ENCODE measurements around the gene CCL5. TPM values are rescaled to one million over a fixed set of nuclear protein-coding genes. Genes with fewer than 3 reads are reported as not detected.
A peak's percentile ranks its signal among the peaks of the same experiment; 100 is the strongest.

CCL5 gene
- total RNA-seq, 1 donor from 2014 or later, result 5.3 TPM

GRCh38 chr17:35875072-35875799 is 4.9 kb downstream of the CCL5 start:
- intact Hi-C loops (cut with DNase I), result no loop called here
- ATAC-seq (no peak), DNase-seq (ENCODE audit: low spot score) (no peak)

- ATAC-seq (no peak), DNase-seq (ENCODE audit: low spot score) (no peak)
- intact Hi-C loops (cut with DNase I), result no loop called here
These were observed 7.8 kb downstream of the CCL5 start for GRCh38 chr17:35872196-35872980.

- DNase-seq (ENCODE audit: low spot score) (no peak), ATAC-seq (no peak)
- intact Hi-C loops (cut with DNase I), result no loop called here
These were observed 9.0 kb downstream of the CCL5 start for GRCh38 chr17:35870906-35871819.

- DNase-seq (ENCODE audit: low spot score) (no peak), ATAC-seq (no peak)
- intact Hi-C loops (cut with DNase I), result no loop called here
These were observed 11.4 kb downstream of the CCL5 start, which contains the start of gene HEATR9 for GRCh38 chr17:35868737-35869136. Gene HEATR9, minus strand, starts transcription at chr17:35868891. Its CDS starts 149 bp downstream, at chr17:35868742.

GRCh38 chr17:35867574-35867973 is 12.6 kb downstream of the CCL5 start:
- ATAC-seq, result no peak
- intact Hi-C loops (cut with DNase I), result no loop called here
- no peak for DNase-seq (ENCODE audit: low spot score)

GRCh38 chr17:35866341-35866950 is 13.7 kb downstream of the CCL5 start:
- ATAC-seq (no peak), DNase-seq (ENCODE audit: low spot score) (no peak)
- intact Hi-C loops (cut with DNase I), result no loop called here

- ATAC-seq, result no peak
- intact Hi-C loops (cut with DNase I), result no loop called here
These were observed 14.5 kb downstream of the CCL5 start for GRCh38 chr17:35865412-35866340.

GRCh38 chr17:35864853-35865252 is 15.3 kb downstream of the CCL5 start:
- no peak for ATAC-seq
- intact Hi-C loops (cut with DNase I), result no loop called here

More at GRCh38 chr17:35865412-35866340, 14.5 kb downstream of the CCL5 start:
- no peak for DNase-seq (ENCODE audit: low spot score)

GRCh38 chr17:35856603-35857002 is 23.6 kb downstream of the CCL5 start:
- DNase-seq (ENCODE audit: low spot score) (no peak), ATAC-seq (no peak)
- intact Hi-C loops (cut with DNase I), result no loop called here

More at GRCh38 chr17:35864853-35865252, 15.3 kb downstream of the CCL5 start:
- no peak for DNase-seq (ENCODE audit: low spot score)

- intact Hi-C loops (cut with DNase I), result no loop called here
- DNase-seq (ENCODE audit: low spot score) (no peak), ATAC-seq (no peak)
These were observed 24.2 kb downstream of the CCL5 start for GRCh38 chr17:35855965-35856364.

GRCh38 chr17:35849469-35850348 is 30.5 kb downstream of the CCL5 start:
- DNase-seq (ENCODE audit: low spot score), result no peak
- intact Hi-C loops (cut with DNase I), result no loop called here
- ATAC-seq, result peak; percentile 34

- no peak for ATAC-seq
- intact Hi-C loops (cut with DNase I), result no loop called here
- no peak for DNase-seq (ENCODE audit: low spot score)
These were observed 32.4 kb downstream of the CCL5 start for GRCh38 chr17:35847633-35848373.

- ATAC-seq, result no peak
- intact Hi-C loops (cut with DNase I), result no loop called here
- DNase-seq (ENCODE audit: low spot score), result no peak
These were observed 33.2 kb downstream of the CCL5 start for GRCh38 chr17:35847006-35847405.

GRCh38 chr17:35846055-35846809 is 33.9 kb downstream of the CCL5 start:
- intact Hi-C loops (cut with DNase I), result no loop called here
- no peak for DNase-seq (ENCODE audit: low spot score)
- no peak for ATAC-seq

- no peak for ATAC-seq
- intact Hi-C loops (cut with DNase I), result no loop called here
- no peak for DNase-seq (ENCODE audit: low spot score)
These were observed 35.6 kb downstream of the CCL5 start for GRCh38 chr17:35844547-35844946.

GRCh38 chr17:35843698-35844097 is 36.5 kb downstream of the CCL5 start:
- ATAC-seq (no peak), DNase-seq (ENCODE audit: low spot score) (no peak)
- intact Hi-C loops (cut with DNase I), result no loop called here
